Stimulated activated CD8-positive, alpha-beta memory T cell treated with anti-CD3 and anti-CD28 coated beads, Interleukin-12 subunit alpha, Interleukin-12 subunit beta, amount 100 ng/mL, for 1 hour (primary cell): ENCODE data around the gene SH3YL1.

ENCODE experiments used
- DNase-seq: peaks from one replicate; pipeline ENCODE4 v3.0.0-alpha.2; 2020; ENCODE audit warnings: low read depth

SH3YL1 gene

GRCh38 chr2:263774-264492 lies at the start of gene SH3YL1:
TSS of gene SH3YL1 (minus strand) at chr2:264032. CDS start at chr2:263984, 48 bp downstream.
- DNase-seq: peak; percentile 15

- no peak for DNase-seq
Observed at GRCh38 chr2:310994-311393, 47.2 kb upstream of the SH3YL1 start.

- DNase-seq: no peak
Observed at GRCh38 chr2:309954-310510, 46.2 kb upstream of the SH3YL1 start.

- no peak for DNase-seq
Observed at GRCh38 chr2:309148-309953, 45.5 kb upstream of the SH3YL1 start.

- no peak for DNase-seq
Observed at GRCh38 chr2:305366-305765, 41.5 kb upstream of the SH3YL1 start.

GRCh38 chr2:296354-296753 lies 32.5 kb upstream of the SH3YL1 start:
- DNase-seq: no peak

GRCh38 chr2:295090-295489 lies 31.3 kb upstream of the SH3YL1 start:
- DNase-seq: no peak

- peak; percentile 18 for DNase-seq
Observed at GRCh38 chr2:290090-290722, 26.4 kb upstream of the SH3YL1 start.

- DNase-seq: no peak
Observed at GRCh38 chr2:289362-290089, 25.7 kb upstream of the SH3YL1 start.

- no peak for DNase-seq
Observed at GRCh38 chr2:288758-289361, 25.0 kb upstream of the SH3YL1 start.

- DNase-seq: no peak
Observed at GRCh38 chr2:287911-288757, 24.3 kb upstream of the SH3YL1 start, which contains the start of gene ALKAL2. TSS of gene ALKAL2 (minus strand) at chr2:288091. CDS start at chr2:287835, 256 bp downstream.

GRCh38 chr2:287471-287885 lies 23.6 kb upstream of the SH3YL1 start:
- DNase-seq: no peak

- no peak for DNase-seq
Observed at GRCh38 chr2:286774-287392, 23.1 kb upstream of the SH3YL1 start.

GRCh38 chr2:286035-286434 lies 22.2 kb upstream of the SH3YL1 start:
- DNase-seq: no peak

- no peak for DNase-seq
Observed at GRCh38 chr2:285531-285930, 21.7 kb upstream of the SH3YL1 start.

GRCh38 chr2:284896-285492 lies 21.2 kb upstream of the SH3YL1 start:
- no peak for DNase-seq

GRCh38 chr2:283996-284794 lies 20.4 kb upstream of the SH3YL1 start:
- DNase-seq: no peak

- no peak for DNase-seq
Observed at GRCh38 chr2:282371-283263, 18.8 kb upstream of the SH3YL1 start.
